GM19023 (cell line): ENCODE measurements around the gene ADAMTS2.

Source experiments
- ATAC-seq: cut with Tn5 transposase; IDR thresholded peaks from one replicate; pipeline ENCODE4 v1.9.1; 2021; ENCODE audit warnings: mild to moderate bottlenecking, moderate library complexity; ENCODE audit not compliant: unreplicated experiment

Gene ADAMTS2

GRCh38 chr5:179237770-179238627 lies 107.3 kb downstream of the ADAMTS2 start:
- no peak for ATAC-seq

- ATAC-seq, result no peak
Observed at GRCh38 chr5:179235416-179236400, 109.6 kb downstream of the ADAMTS2 start.

- no peak for ATAC-seq
Observed at GRCh38 chr5:179234563-179235135, 110.6 kb downstream of the ADAMTS2 start.

GRCh38 chr5:179233909-179234562 lies 111.2 kb downstream of the ADAMTS2 start:
- no peak for ATAC-seq

- ATAC-seq, result no peak
Observed at GRCh38 chr5:179232091-179232735, 113.0 kb downstream of the ADAMTS2 start.

- no peak for ATAC-seq
Observed at GRCh38 chr5:179231309-179231708, 114.0 kb downstream of the ADAMTS2 start.

- ATAC-seq, result no peak
Observed at GRCh38 chr5:179230061-179230461, 115.2 kb downstream of the ADAMTS2 start.

GRCh38 chr5:179229331-179229831 lies 115.9 kb downstream of the ADAMTS2 start:
- ATAC-seq, result no peak

- ATAC-seq, result no peak
Observed at GRCh38 chr5:179228341-179229121, 116.7 kb downstream of the ADAMTS2 start.

GRCh38 chr5:179227580-179228311 lies 117.5 kb downstream of the ADAMTS2 start:
- no peak for ATAC-seq

GRCh38 chr5:179227229-179227579 lies 118.1 kb downstream of the ADAMTS2 start:
- ATAC-seq, result no peak

GRCh38 chr5:179226696-179227095 lies 118.6 kb downstream of the ADAMTS2 start:
- ATAC-seq, result no peak

GRCh38 chr5:179225387-179225786 lies 119.9 kb downstream of the ADAMTS2 start:
- no peak for ATAC-seq

GRCh38 chr5:179224741-179225140 lies 120.5 kb downstream of the ADAMTS2 start:
- ATAC-seq, result no peak

- no peak for ATAC-seq
Observed at GRCh38 chr5:179223961-179224360, 121.3 kb downstream of the ADAMTS2 start.

- no peak for ATAC-seq
Observed at GRCh38 chr5:179223528-179223927, 121.7 kb downstream of the ADAMTS2 start.

GRCh38 chr5:179222246-179223017 lies 122.8 kb downstream of the ADAMTS2 start:
- no peak for ATAC-seq

GRCh38 chr5:179221877-179222220 lies 123.4 kb downstream of the ADAMTS2 start:
- ATAC-seq, result no peak
